ENCODE results near the gene INPP4A. TPM values are rescaled to one million over a fixed set of nuclear protein-coding genes. Genes with fewer than 3 reads are reported as not detected.

Gene INPP4A
- total and polyA plus RNA-seq, 12 donors: 3.8 to 31.2 (median 21.1) TPM

DNA sequence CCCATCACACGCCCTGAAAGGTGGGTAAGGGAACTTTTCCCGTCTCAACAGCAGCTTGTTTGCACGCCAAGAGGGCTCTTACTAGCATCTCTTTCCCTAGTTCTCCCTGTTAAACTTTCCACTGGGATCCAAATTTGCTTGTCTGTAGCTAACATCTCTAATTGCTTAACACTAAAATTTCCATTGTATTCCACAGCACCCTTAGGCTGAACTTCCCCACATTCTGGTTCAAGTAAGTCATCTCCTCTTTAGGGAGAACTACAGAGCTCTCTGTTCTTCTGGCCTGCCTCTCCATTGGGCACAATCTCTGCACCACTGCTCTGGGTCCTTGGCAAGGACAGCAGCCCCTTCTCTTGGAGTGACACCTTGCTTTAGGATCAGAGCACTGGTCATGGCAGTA lies 187.7 kb downstream of the INPP4A start:
- peaks cover 0 to 93% (median 18%) of the 10 kb centered on the region in 9 donors for H3K36me3 ChIP-seq
- 86 to 96% methylated on average over 3 of the region's 3 CpGs for WGBS, 2 donors
- TF ChIP-seq, protein P1, sequence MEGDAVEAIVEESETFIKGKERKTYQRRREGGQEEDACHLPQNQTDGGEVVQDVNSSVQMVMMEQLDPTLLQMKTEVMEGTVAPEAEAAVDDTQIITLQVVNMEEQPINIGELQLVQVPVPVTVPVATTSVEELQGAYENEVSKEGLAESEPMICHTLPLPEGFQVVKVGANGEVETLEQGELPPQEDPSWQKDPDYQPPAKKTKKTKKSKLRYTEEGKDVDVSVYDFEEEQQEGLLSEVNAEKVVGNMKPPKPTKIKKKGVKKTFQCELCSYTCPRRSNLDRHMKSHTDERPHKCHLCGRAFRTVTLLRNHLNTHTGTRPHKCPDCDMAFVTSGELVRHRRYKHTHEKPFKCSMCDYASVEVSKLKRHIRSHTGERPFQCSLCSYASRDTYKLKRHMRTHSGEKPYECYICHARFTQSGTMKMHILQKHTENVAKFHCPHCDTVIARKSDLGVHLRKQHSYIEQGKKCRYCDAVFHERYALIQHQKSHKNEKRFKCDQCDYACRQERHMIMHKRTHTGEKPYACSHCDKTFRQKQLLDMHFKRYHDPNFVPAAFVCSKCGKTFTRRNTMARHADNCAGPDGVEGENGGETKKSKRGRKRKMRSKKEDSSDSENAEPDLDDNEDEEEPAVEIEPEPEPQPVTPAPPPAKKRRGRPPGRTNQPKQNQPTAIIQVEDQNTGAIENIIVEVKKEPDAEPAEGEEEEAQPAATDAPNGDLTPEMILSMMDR (IDR thresholded peaks at IDR 0.05): no peak

DNA sequence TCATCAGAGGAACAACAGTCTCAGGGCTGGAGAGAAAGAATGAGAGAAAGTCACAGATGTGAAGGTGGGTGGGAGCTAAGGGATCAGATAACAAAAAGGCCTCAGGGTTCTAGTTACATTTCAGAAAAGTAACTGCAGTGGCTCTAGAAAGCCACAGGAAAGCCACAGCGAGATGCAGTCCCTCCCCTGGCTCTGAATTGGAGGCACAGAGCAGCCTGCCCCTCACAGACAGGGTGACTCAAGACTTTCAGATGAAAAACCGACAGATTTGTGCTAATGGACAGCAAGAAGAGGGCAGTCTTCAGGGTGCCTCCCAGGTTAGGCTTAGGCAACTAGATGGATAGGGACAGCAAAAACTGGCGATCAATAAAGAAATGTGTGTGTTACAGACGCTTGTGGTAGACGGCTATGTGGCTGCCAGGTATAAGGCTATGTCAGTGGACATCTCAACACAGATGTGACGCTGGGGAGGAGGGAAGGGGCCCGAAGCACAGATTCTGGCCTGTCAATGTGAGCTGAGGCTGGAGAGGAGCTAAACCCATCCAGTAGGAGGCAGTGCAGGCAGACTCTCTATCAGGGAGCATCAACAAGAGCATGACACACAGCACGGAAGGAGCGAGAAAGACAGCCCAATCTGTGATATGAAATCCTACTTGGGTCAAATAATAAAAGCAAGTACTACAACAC lies 189.9 kb downstream of the INPP4A start:
- H3K36me3 ChIP-seq: peaks cover 0 to 100% (median 23%) of the 10 kb centered on the region in 9 donors
- no peaks in the 10 kb centered on the region for H3K27me3 ChIP-seq
- ATAC-seq (no peak), DNase-seq (no peak)
- intact Hi-C loops (cut with DNase I): no loop called here
- no peaks in the 10 kb centered on the region for H3K4me1 ChIP-seq
- TF ChIP-seq, protein P1 (IDR thresholded peaks at IDR 0.05): peak in 1 of 9 donors; percentile 17
- no peak overlapping the region for H3K4me3 ChIP-seq
- no peaks in the 10 kb centered on the region for H3K9me3 ChIP-seq
- H3K27ac ChIP-seq: no peak overlapping the region
- 71 to 78% methylated on average over 9 of the region's 9 CpGs for WGBS, 2 donors

More for the DNA sequence above, 187.7 kb downstream of the INPP4A start:
- no peaks in the 10 kb centered on the region for H3K27me3 ChIP-seq
- H3K9me3 ChIP-seq: no peaks in the 10 kb centered on the region
- ATAC-seq: no peak
- no peak for DNase-seq
- H3K4me1 ChIP-seq: no peaks in the 10 kb centered on the region
- no peak overlapping the region for H3K27ac ChIP-seq
- no peak overlapping the region for H3K4me3 ChIP-seq
- intact Hi-C loops (cut with DNase I): no loop called here

DNA sequence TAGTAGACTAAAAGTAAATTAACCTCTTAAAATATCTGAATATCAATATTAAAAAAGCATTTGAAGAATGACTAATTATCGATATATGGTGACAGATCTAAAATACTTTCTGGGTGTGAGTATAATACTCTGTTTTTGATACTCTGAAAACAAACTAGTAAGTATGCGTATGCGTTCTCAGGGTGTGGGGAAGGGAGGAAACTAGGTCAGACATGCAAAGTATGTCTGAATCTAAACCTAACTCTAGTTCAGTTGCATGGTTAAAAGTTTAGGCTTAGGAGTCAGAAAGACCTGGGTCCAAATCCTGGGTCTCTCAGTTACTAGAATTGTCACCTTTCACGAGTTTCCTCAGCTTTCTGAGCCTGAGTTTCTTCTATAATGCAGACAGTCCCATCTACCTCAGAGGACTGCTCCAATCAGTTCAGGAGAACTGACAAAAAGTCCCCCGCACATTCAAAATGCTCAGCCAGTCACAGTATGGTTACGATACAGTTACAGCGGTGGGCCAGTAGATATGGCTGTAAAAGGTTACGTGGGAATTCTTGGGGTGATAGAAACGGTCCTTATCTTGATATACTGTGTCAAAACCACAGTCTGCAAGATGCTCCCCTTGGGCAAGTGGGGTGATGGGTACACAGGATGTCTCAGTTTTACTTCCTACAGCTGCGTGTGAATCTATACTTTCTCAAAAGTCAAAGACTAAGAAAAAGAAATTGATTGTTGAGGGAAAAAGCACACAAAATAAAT lies 192.9 kb downstream of the INPP4A start:
- intact Hi-C loops (cut with DNase I): no loop called here
- TF ChIP-seq, protein P1 (IDR thresholded peaks at IDR 0.05): no peak
- ATAC-seq (no peak), DNase-seq (no peak)
- Histone ChIP-seq H3K9me3 (no peaks in the 10 kb centered on the region), H3K4me3 (no peak overlapping the region), H3K27me3 (no peaks in the 10 kb centered on the region), H3K4me1 (no peaks in the 10 kb centered on the region), H3K27ac (no peak overlapping the region), H3K36me3 (peaks cover 0 to 100% (median 19%) of the 10 kb centered on the region in 9 donors)
- 81 to 87% methylated on average over 10 of the region's 10 CpGs for WGBS, 2 donors

DNA sequence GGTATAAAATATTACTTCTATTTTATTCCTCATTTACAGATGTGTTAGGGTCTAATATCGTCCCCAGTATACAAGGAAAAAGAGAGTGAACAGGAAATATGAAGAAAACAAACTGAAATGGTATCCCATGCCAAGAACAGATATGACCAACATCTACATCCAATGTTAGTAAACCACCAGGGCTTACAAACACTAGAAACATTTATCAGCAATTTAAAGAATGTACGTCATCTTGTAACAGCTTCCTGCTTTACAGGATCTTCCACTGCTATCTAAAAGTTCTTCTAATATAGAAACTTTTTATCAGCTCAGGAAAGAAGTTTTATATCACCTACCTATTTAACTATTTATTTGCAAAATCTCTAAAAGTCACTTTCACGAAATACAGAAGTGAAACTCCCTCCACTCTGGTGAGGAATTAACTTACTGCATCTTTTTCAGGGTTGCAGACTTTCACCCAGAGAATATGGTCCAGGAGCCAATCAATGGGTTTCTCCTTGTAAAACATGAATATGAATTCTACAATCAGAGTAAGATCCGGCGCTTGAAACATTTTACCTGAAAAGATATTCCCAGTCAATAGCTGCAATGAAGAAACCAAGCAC lies 198.9 kb downstream of the INPP4A start:
- TF ChIP-seq, protein P1 (IDR thresholded peaks at IDR 0.05): no peak
- no peak for ATAC-seq
- WGBS, 2 donors: 83 to 87% methylated on average over 5 of the region's 5 CpGs
- no peak for DNase-seq
- intact Hi-C loops (cut with DNase I): loop anchor here in 5 of 10 donors (10.0 kb wide), 2 partner anchors 421 to 841 kb away; no protein-coding TSS in a partner anchor
- Histone ChIP-seq H3K9me3 (no peaks in the 10 kb centered on the region), H3K27ac (no peak overlapping the region), H3K36me3 (peaks cover 0 to 90% (median 19%) of the 10 kb centered on the region in 9 donors), H3K4me3 (no peak overlapping the region), H3K4me1 (no peaks in the 10 kb centered on the region), H3K27me3 (no peaks in the 10 kb centered on the region)
